GM12874 (cell line): ENCODE data around the gene LRIG1.

Experiments
- CTCF ChIP-seq: IDR thresholded peaks from 2 replicates; pipeline ENCODE4 v1.5.1; 2011; ENCODE audit warnings: low read depth, mild to moderate bottlenecking, control low read depth, low read length, moderate library complexity; ENCODE audit not compliant: insufficient read depth

Gene LRIG1

GRCh38 chr3:66406163-66406562 is 94.7 kb downstream of the LRIG1 start:
- no peak for TF ChIP-seq CTCF

- TF ChIP-seq CTCF, result no peak
Measured at GRCh38 chr3:66405701-66406091, 95.1 kb downstream of the LRIG1 start.

GRCh38 chr3:66404903-66405700 is 95.7 kb downstream of the LRIG1 start:
- TF ChIP-seq CTCF, result no peak

GRCh38 chr3:66404197-66404596 is 96.6 kb downstream of the LRIG1 start:
- TF ChIP-seq CTCF, result no peak

- TF ChIP-seq CTCF, result no peak
Measured at GRCh38 chr3:66403323-66403990, 97.4 kb downstream of the LRIG1 start.

GRCh38 chr3:66402596-66403290 is 98.1 kb downstream of the LRIG1 start:
- TF ChIP-seq CTCF, result no peak
